GM23338 (cell line): ENCODE results near the gene TENT4B. TPM values are rescaled to one million over a fixed set of nuclear protein-coding genes. Genes with fewer than 3 reads are reported as not detected.

Experiments used
- ATAC-seq: fragments of 200-7000 bp; cut with Tn5 transposase; 3 replicates; pipeline ENCODE4 v1.9.1; 2020
- DNase-seq: peaks from one replicate; pipeline ENCODE4 v3.0.0-alpha.2; 2015; ENCODE audit warnings: low spot score
- H2AFZ ChIP-seq: fragments of 200-600 bp; sonication (generic); 2 replicates; pipeline ENCODE4 v1.8.0; 2016; ENCODE audit warnings: antibody characterized with exemption, mild to moderate bottlenecking, moderate library complexity
- H3F3A ChIP-seq: fragments of 200-600 bp; sonication (generic); replicated peaks from 2 replicates; pipeline ENCODE4 v1.8.0; 2017; ENCODE audit warnings: antibody characterized with exemption, mixed run types, low read depth
- H3K27ac ChIP-seq: fragments of 200-600 bp; sonication (generic); 2 replicates; pipeline ENCODE4 v1.6.1; 2016; ENCODE audit warnings: low read depth
- H3K27me3 ChIP-seq: fragments of 200-600 bp; sonication (generic); 2 replicates; pipeline ENCODE4 v1.8.0; 2016; ENCODE audit warnings: mild to moderate bottlenecking, mixed run types, moderate library complexity; ENCODE audit not compliant: insufficient read depth
- H3K36me3 ChIP-seq: fragments of 200-600 bp; sonication (generic); 2 replicates; pipeline ENCODE4 v1.8.0; 2016; ENCODE audit warnings: mild to moderate bottlenecking; ENCODE audit not compliant: insufficient read depth
- H3K4me1 ChIP-seq: fragments of 200-600 bp; sonication (generic); 2 replicates; pipeline ENCODE4 v1.8.0; 2016; ENCODE audit warnings: mild to moderate bottlenecking, moderate library complexity; ENCODE audit not compliant: insufficient read depth
- H3K4me2 ChIP-seq: fragments of 200-600 bp; sonication (generic); 2 replicates; pipeline ENCODE4 v1.7.1; 2017; ENCODE audit warnings: mixed run types
- H3K4me3 ChIP-seq: fragments of 200-600 bp; sonication (generic); 2 replicates; pipeline ENCODE4 v1.6.1; 2016; ENCODE audit warnings: mixed run types
- H3K79me2 ChIP-seq: fragments of 200-600 bp; sonication (generic); replicated peaks from 2 replicates; pipeline ENCODE4 v1.8.0; 2017; ENCODE audit warnings: mild to moderate bottlenecking; ENCODE audit not compliant: insufficient read depth
- H3K9me2 ChIP-seq: fragments of 200-600 bp; sonication (generic); 2 replicates; pipeline ENCODE4 v1.8.0; 2017; ENCODE audit not compliant: insufficient read depth
- H4K20me1 ChIP-seq: fragments of 200-600 bp; sonication (generic); replicated peaks from 2 replicates; pipeline ENCODE4 v1.8.0; 2017; ENCODE audit warnings: mild to moderate bottlenecking; ENCODE audit not compliant: insufficient read depth
- H3K27ac Mint-ChIP-seq: 2 replicates; pipeline ENCODE4 v1.8.0; 2020; ENCODE audit warnings: inconsistent platforms, mild to moderate bottlenecking, moderate library complexity, mixed read lengths
- H3K27me3 Mint-ChIP-seq: 3 replicates; pipeline ENCODE4 v1.8.0; 2022; ENCODE audit warnings: low read depth, mild to moderate bottlenecking, moderate library complexity, mixed read lengths, inconsistent platforms; ENCODE audit not compliant: insufficient read depth, poor library complexity
- H3K36me3 Mint-ChIP-seq: 3 replicates; pipeline ENCODE4 v1.8.0; 2021; ENCODE audit warnings: low read depth, mild to moderate bottlenecking, inconsistent platforms, moderate library complexity, mixed read lengths
- H3K4me1 Mint-ChIP-seq: 3 replicates; pipeline ENCODE4 v1.8.0; 2020; ENCODE audit warnings: mild to moderate bottlenecking, inconsistent platforms, mixed read lengths
- H3K4me3 Mint-ChIP-seq: 3 replicates; pipeline ENCODE4 v1.8.0; 2021; ENCODE audit warnings: moderate library complexity, mild to moderate bottlenecking, inconsistent platforms, mixed read lengths
- H3K9me3 Mint-ChIP-seq: 3 replicates; pipeline ENCODE4 v1.8.0; 2020; ENCODE audit warnings: moderate library complexity, mild to moderate bottlenecking, inconsistent platforms, mixed read lengths
- CREB1 ChIP-seq: fragments of 250-450 bp; sonication (Bioruptor Pico); IDR thresholded peaks from 2 replicates; pipeline ENCODE4 v1.5.0; 2020; ENCODE audit warnings: low read depth, mild to moderate bottlenecking, moderate library complexity
- EZH2 ChIP-seq: fragments of 200-600 bp; sonication (generic); IDR thresholded peaks from one replicate; pipeline ENCODE4 v1.8.0; 2017; ENCODE audit warnings: antibody characterized with exemption, mild to moderate bottlenecking, low read depth; ENCODE audit not compliant: unreplicated experiment
- EZH2phosphoT487 ChIP-seq: fragments of 200-600 bp; sonication (generic); IDR thresholded peaks from one replicate; pipeline ENCODE4 v1.8.1; 2018; ENCODE audit warnings: antibody characterized with exemption; ENCODE audit not compliant: unreplicated experiment
- JUNB ChIP-seq: IDR thresholded peaks from one replicate; pipeline ENCODE4 v1.6.1; 2016; ENCODE audit warnings: antibody characterized with exemption; ENCODE audit not compliant: unreplicated experiment
- NANOG ChIP-seq: IDR thresholded peaks from 2 replicates; pipeline ENCODE4 v1.6.1; 2016; ENCODE audit warnings: antibody characterized with exemption, borderline replicate concordance
- POLR2AphosphoS5 ChIP-seq: IDR thresholded peaks from 2 replicates; pipeline ENCODE4 v1.6.1; 2016; ENCODE audit warnings: antibody characterized with exemption, low read depth
- STAT1 ChIP-seq: IDR thresholded peaks from one replicate; pipeline ENCODE4 v1.6.1; 2016; ENCODE audit warnings: antibody characterized with exemption; ENCODE audit not compliant: unreplicated experiment
- ZNF114 ChIP-seq: fragments of 250-450 bp; sonication (Bioruptor Pico); IDR thresholded peaks from 2 replicates; pipeline ENCODE4 v1.5.0; 2020; ENCODE audit warnings: mild to moderate bottlenecking, moderate library complexity
- ZNF331 ChIP-seq: fragments of 250-450 bp; sonication (Bioruptor Pico); IDR thresholded peaks from 2 replicates; pipeline ENCODE4 v1.5.0; 2020; ENCODE audit warnings: low read depth, mild to moderate bottlenecking, moderate library complexity
- polyA plus RNA-seq: library from polyadenylated mRNA; unstranded; fragments of >200 nt; fragmentation: Nextera tagmentation; extraction: Ambion mirVana; gene quantifications from 2 replicates; pipeline ENCODE4 v1.2.1, GENCODE V29; 2016
- total RNA-seq: library from RNA; depleted of rRNA; stranded (reverse); fragments of >200 nt; shearing (Covaris generic); gene quantifications from 2 replicates; pipeline ENCODE4 v1.2.3, GENCODE V29; 2014
- TF ChIP-seq, protein P1 (sequence below): fragments of 250-450 bp; sonication (Bioruptor Pico); IDR thresholded peaks from 2 replicates; pipeline ENCODE4 v1.5.0; 2020; ENCODE audit warnings: mild to moderate bottlenecking, moderate library complexity
- TF ChIP-seq, protein P2 (sequence below), 2 experiments: fragments of 200-600 bp in 1 of 2; sonication (generic) in 1 of 2; conservative IDR thresholded peaks; 2 replicates each; pipeline versions ENCODE4 v1.5.1 to v1.6.1; 2016 to 2017; ENCODE audit warnings: antibody characterized with exemption in 2 of 2, low read depth in 2 of 2, mild to moderate bottlenecking in 2 of 2, moderate library complexity in 1 of 2
- TF ChIP-seq, protein P3 (sequence below): IDR thresholded peaks from one replicate; pipeline ENCODE4 v1.6.1; 2018; ENCODE audit warnings: antibody characterized with exemption; ENCODE audit not compliant: unreplicated experiment
- TF ChIP-seq, protein P4 (sequence below): IDR thresholded peaks from 2 replicates; pipeline ENCODE4 v1.6.1; 2016; ENCODE audit warnings: antibody characterized with exemption

TENT4B gene
- total and polyA plus RNA-seq, 2 experiments from 2014 or later: 17.6 to 21.3 TPM

DNA sequence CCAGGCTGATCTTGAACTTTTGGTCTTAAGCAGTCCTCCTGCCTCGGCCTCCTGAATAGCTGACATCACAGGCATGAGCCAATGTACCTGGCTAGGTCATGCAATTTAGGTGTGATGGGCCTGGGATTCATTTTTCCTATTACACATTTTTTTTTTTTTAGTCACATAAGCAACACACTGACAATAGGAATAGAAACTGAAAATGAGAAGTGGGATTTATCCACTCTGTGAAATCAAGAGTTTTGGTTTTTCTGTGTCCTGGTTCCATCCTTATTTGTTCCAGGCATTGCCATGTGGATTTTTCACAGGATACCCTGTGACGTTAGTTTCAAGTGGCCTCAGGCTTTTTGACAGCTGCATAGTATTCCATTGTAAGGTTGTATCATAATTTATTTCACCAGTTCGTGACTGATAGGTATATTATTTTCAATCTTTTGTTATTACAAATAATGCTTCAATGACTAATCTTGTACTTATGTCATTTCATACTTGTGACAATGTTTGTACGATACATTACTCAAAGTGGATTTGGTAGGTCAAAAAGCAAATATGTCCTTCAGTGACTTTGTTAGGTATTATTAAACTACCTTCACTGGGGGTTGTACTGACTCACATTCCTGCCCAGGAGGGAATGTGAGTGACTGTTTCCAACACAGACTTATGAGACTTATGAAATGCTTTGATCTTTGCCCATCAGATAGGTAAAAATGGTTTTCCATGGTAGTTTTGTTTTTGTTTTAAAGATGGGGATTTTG is 123.9 kb downstream of the TENT4B start:
- ATAC-seq (no peak), DNase-seq (no peak)
- H3F3A ChIP-seq: no peaks in the 10 kb centered on the region
- TF ChIP-seq ZNF114 (CRISPR knock-in tag) (no peak), EZH2 (no peak), ZNF331 (CRISPR knock-in tag) (no peak), CREB1 (no peak), POLR2AphosphoS5 (no peak), JUNB (no peak), NANOG (no peak), EZH2phosphoT487 (no peak), STAT1 (no peak)
- TF ChIP-seq, protein P1, sequence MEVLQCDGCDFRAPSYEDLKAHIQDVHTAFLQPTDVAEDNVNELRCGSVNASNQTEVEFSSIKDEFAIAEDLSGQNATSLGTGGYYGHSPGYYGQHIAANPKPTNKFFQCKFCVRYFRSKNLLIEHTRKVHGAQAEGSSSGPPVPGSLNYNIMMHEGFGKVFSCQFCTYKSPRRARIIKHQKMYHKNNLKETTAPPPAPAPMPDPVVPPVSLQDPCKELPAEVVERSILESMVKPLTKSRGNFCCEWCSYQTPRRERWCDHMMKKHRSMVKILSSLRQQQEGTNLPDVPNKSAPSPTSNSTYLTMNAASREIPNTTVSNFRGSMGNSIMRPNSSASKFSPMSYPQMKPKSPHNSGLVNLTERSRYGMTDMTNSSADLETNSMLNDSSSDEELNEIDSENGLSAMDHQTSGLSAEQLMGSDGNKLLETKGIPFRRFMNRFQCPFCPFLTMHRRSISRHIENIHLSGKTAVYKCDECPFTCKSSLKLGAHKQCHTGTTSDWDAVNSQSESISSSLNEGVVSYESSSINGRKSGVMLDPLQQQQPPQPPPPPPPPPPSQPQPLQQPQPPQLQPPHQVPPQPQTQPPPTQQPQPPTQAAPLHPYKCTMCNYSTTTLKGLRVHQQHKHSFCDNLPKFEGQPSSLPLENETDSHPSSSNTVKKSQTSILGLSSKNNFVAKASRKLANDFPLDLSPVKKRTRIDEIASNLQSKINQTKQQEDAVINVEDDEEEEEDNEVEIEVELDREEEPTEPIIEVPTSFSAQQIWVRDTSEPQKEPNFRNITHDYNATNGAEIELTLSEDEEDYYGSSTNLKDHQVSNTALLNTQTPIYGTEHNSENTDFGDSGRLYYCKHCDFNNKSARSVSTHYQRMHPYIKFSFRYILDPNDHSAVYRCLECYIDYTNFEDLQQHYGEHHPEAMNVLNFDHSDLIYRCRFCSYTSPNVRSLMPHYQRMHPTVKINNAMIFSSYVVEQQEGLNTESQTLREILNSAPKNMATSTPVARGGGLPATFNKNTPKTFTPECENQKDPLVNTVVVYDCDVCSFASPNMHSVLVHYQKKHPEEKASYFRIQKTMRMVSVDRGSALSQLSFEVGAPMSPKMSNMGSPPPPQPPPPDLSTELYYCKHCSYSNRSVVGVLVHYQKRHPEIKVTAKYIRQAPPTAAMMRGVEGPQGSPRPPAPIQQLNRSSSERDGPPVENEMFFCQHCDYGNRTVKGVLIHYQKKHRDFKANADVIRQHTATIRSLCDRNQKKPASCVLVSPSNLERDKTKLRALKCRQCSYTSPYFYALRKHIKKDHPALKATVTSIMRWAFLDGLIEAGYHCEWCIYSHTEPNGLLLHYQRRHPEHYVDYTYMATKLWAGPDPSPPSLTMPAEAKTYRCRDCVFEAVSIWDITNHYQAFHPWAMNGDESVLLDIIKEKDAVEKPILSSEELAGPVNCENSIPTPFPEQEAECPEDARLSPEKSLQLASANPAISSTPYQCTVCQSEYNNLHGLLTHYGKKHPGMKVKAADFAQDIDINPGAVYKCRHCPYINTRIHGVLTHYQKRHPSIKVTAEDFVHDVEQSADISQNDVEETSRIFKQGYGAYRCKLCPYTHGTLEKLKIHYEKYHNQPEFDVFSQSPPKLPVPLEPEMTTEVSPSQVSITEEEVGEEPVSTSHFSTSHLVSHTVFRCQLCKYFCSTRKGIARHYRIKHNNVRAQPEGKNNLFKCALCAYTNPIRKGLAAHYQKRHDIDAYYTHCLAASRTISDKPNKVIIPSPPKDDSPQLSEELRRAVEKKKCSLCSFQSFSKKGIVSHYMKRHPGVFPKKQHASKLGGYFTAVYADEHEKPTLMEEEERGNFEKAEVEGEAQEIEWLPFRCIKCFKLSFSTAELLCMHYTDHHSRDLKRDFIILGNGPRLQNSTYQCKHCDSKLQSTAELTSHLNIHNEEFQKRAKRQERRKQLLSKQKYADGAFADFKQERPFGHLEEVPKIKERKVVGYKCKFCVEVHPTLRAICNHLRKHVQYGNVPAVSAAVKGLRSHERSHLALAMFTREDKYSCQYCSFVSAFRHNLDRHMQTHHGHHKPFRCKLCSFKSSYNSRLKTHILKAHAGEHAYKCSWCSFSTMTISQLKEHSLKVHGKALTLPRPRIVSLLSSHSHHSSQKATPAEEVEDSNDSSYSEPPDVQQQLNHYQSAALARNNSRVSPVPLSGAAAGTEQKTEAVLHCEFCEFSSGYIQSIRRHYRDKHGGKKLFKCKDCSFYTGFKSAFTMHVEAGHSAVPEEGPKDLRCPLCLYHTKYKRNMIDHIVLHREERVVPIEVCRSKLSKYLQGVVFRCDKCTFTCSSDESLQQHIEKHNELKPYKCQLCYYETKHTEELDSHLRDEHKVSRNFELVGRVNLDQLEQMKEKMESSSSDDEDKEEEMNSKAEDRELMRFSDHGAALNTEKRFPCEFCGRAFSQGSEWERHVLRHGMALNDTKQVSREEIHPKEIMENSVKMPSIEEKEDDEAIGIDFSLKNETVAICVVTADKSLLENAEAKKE: no peak
- TF ChIP-seq, protein P2, sequence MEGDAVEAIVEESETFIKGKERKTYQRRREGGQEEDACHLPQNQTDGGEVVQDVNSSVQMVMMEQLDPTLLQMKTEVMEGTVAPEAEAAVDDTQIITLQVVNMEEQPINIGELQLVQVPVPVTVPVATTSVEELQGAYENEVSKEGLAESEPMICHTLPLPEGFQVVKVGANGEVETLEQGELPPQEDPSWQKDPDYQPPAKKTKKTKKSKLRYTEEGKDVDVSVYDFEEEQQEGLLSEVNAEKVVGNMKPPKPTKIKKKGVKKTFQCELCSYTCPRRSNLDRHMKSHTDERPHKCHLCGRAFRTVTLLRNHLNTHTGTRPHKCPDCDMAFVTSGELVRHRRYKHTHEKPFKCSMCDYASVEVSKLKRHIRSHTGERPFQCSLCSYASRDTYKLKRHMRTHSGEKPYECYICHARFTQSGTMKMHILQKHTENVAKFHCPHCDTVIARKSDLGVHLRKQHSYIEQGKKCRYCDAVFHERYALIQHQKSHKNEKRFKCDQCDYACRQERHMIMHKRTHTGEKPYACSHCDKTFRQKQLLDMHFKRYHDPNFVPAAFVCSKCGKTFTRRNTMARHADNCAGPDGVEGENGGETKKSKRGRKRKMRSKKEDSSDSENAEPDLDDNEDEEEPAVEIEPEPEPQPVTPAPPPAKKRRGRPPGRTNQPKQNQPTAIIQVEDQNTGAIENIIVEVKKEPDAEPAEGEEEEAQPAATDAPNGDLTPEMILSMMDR (conservative IDR thresholded peaks at IDR 0.05; ENCODE audit: low read depth in 2 of 2): no peak
- TF ChIP-seq, protein P3, sequence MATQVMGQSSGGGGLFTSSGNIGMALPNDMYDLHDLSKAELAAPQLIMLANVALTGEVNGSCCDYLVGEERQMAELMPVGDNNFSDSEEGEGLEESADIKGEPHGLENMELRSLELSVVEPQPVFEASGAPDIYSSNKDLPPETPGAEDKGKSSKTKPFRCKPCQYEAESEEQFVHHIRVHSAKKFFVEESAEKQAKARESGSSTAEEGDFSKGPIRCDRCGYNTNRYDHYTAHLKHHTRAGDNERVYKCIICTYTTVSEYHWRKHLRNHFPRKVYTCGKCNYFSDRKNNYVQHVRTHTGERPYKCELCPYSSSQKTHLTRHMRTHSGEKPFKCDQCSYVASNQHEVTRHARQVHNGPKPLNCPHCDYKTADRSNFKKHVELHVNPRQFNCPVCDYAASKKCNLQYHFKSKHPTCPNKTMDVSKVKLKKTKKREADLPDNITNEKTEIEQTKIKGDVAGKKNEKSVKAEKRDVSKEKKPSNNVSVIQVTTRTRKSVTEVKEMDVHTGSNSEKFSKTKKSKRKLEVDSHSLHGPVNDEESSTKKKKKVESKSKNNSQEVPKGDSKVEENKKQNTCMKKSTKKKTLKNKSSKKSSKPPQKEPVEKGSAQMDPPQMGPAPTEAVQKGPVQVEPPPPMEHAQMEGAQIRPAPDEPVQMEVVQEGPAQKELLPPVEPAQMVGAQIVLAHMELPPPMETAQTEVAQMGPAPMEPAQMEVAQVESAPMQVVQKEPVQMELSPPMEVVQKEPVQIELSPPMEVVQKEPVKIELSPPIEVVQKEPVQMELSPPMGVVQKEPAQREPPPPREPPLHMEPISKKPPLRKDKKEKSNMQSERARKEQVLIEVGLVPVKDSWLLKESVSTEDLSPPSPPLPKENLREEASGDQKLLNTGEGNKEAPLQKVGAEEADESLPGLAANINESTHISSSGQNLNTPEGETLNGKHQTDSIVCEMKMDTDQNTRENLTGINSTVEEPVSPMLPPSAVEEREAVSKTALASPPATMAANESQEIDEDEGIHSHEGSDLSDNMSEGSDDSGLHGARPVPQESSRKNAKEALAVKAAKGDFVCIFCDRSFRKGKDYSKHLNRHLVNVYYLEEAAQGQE: no peak
- TF ChIP-seq, protein P4, sequence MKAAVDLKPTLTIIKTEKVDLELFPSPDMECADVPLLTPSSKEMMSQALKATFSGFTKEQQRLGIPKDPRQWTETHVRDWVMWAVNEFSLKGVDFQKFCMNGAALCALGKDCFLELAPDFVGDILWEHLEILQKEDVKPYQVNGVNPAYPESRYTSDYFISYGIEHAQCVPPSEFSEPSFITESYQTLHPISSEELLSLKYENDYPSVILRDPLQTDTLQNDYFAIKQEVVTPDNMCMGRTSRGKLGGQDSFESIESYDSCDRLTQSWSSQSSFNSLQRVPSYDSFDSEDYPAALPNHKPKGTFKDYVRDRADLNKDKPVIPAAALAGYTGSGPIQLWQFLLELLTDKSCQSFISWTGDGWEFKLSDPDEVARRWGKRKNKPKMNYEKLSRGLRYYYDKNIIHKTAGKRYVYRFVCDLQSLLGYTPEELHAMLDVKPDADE: no peak
- H3K27ac Mint-ChIP-seq: no peak overlapping the region
- no peak overlapping the region for H3K27ac ChIP-seq
- no peak overlapping the region for H3K4me3 Mint-ChIP-seq
- peaks cover 2% of the 10 kb centered on the region for H3K27me3 Mint-ChIP-seq
- no peaks in the 10 kb centered on the region for H3K27me3 ChIP-seq
- no peaks in the 10 kb centered on the region for H3K36me3 Mint-ChIP-seq
- no peaks in the 10 kb centered on the region; the same call in 1 of the 2 replicates for H4K20me1 ChIP-seq
- no peaks in the 10 kb centered on the region for H3K36me3 ChIP-seq
- H3K4me1 ChIP-seq: peaks cover 11% of the 10 kb centered on the region
- no peak overlapping the region for H3K4me3 ChIP-seq
- H3K79me2 ChIP-seq: no peaks in the 10 kb centered on the region
- no peak overlapping the region for H3K4me2 ChIP-seq
- H3K4me1 Mint-ChIP-seq: peaks cover 14% of the 10 kb centered on the region
- H3K9me3 Mint-ChIP-seq: no peaks in the 10 kb centered on the region
- H3K9me2 ChIP-seq: no peaks in the 10 kb centered on the region
- H2AFZ ChIP-seq: no peak overlapping the region
